ENCODE data around the gene VWA5B2.

VWA5B2 gene

GRCh38 chr3:184240384-184241140, 11.2 kb downstream of the VWA5B2 start:
- peaks cover under 1% of the 10 kb centered on the region; the same call in 1 of the 2 replicates for H3K79me2 ChIP-seq (ENCODE audit: insufficient read depth, low read length)
- peak; percentile 25 for TF ChIP-seq CTCF (IDR thresholded peaks at IDR 0.05; ENCODE audit: borderline replicate concordance, extremely low read depth, low read length, poor library complexity, severe bottlenecking)
- TF ChIP-seq EZH2 (IDR thresholded peaks at IDR 0.05; ENCODE audit: borderline replicate concordance, low read depth, low read length, severe bottlenecking): no peak
- H3K4me2 ChIP-seq (ENCODE audit: insufficient read depth, low read length): no peak overlapping the region
- H3K27me3 ChIP-seq (ENCODE audit: insufficient read depth, low read length, poor library complexity): no peaks in the 10 kb centered on the region
- DNase-seq (peak; percentile 48), ATAC-seq (ENCODE audit: insufficient read depth, low read depth) (peak; percentile 75)
- no peak overlapping the region for H2AFZ ChIP-seq (ENCODE audit: low read depth, low read length)
- H4K20me1 ChIP-seq (ENCODE audit: insufficient read depth, low read length): peaks cover 38% of the 10 kb centered on the region
- H3K36me3 ChIP-seq (ENCODE audit: insufficient read depth, low read length): peaks cover 39% of the 10 kb centered on the region
- H3K4me1 ChIP-seq (ENCODE audit: insufficient read depth, low read length): no peaks in the 10 kb centered on the region; the same call in 1 of the 2 replicates
- H3K9me3 ChIP-seq (ENCODE audit: insufficient read depth, low read length, severe bottlenecking): no peaks in the 10 kb centered on the region
- H3K9ac ChIP-seq (ENCODE audit: low read depth, low read length): no peak overlapping the region
- H3K4me3 ChIP-seq (ENCODE audit: low read depth in 1 of 2, low read length in 2 of 2): no peak overlapping the region
- no peak overlapping the region for H3K27ac ChIP-seq (ENCODE audit: low read length)

- no peak overlapping the region for H3K4me2 ChIP-seq (ENCODE audit: insufficient read depth, low read length)
- no peak for TF ChIP-seq CTCF (IDR thresholded peaks at IDR 0.05; ENCODE audit: borderline replicate concordance, extremely low read depth, low read length, poor library complexity, severe bottlenecking)
- no peak for TF ChIP-seq EZH2 (IDR thresholded peaks at IDR 0.05; ENCODE audit: borderline replicate concordance, low read depth, low read length, severe bottlenecking)
Observed at GRCh38 chr3:184241141-184241446, 11.7 kb downstream of the VWA5B2 start.

GRCh38 chr3:184241447-184242296, 12.3 kb downstream of the VWA5B2 start:
- Histone ChIP-seq H3K4me3 (ENCODE audit: low read depth in 1 of 2, low read length in 2 of 2) (no peak overlapping the region), H3K9me3 (ENCODE audit: insufficient read depth, low read length, severe bottlenecking) (no peaks in the 10 kb centered on the region), H3K4me1 (ENCODE audit: insufficient read depth, low read length) (peaks cover under 1% of the 10 kb centered on the region; the same call in 1 of the 2 replicates), H3K9ac (ENCODE audit: low read depth, low read length) (no peak overlapping the region), H3K27ac (ENCODE audit: low read length) (no peak overlapping the region), H3K36me3 (ENCODE audit: insufficient read depth, low read length) (peaks cover 46% of the 10 kb centered on the region), H2AFZ (ENCODE audit: low read depth, low read length) (no peak overlapping the region), H3K4me2 (ENCODE audit: insufficient read depth, low read length) (no peak overlapping the region), H4K20me1 (ENCODE audit: insufficient read depth, low read length) (peaks cover 38% of the 10 kb centered on the region), H3K27me3 (ENCODE audit: insufficient read depth, low read length, poor library complexity) (no peaks in the 10 kb centered on the region), H3K79me2 (ENCODE audit: insufficient read depth, low read length) (peaks cover 9% of the 10 kb centered on the region; the same call in 1 of the 2 replicates)
- DNase-seq (peak; percentile 28), ATAC-seq (ENCODE audit: insufficient read depth, low read depth) (peak; percentile 62)
- peak; percentile 49 for TF ChIP-seq CTCF (IDR thresholded peaks at IDR 0.05; ENCODE audit: borderline replicate concordance, extremely low read depth, low read length, poor library complexity, severe bottlenecking)
- no peak for TF ChIP-seq EZH2 (IDR thresholded peaks at IDR 0.05; ENCODE audit: borderline replicate concordance, low read depth, low read length, severe bottlenecking)

More at GRCh38 chr3:184241141-184241446, 11.7 kb downstream of the VWA5B2 start:
- Histone ChIP-seq H3K4me3 (ENCODE audit: low read depth in 1 of 2, low read length in 2 of 2) (no peak overlapping the region), H3K4me1 (ENCODE audit: insufficient read depth, low read length) (no peaks in the 10 kb centered on the region; the same call in 1 of the 2 replicates), H3K27me3 (ENCODE audit: insufficient read depth, low read length, poor library complexity) (no peaks in the 10 kb centered on the region), H3K9ac (ENCODE audit: low read depth, low read length) (no peak overlapping the region), H2AFZ (ENCODE audit: low read depth, low read length) (no peak overlapping the region), H3K79me2 (ENCODE audit: insufficient read depth, low read length) (peaks cover 5% of the 10 kb centered on the region; the same call in 1 of the 2 replicates), H3K9me3 (ENCODE audit: insufficient read depth, low read length, severe bottlenecking) (no peaks in the 10 kb centered on the region), H3K27ac (ENCODE audit: low read length) (no peak overlapping the region), H3K36me3 (ENCODE audit: insufficient read depth, low read length) (peaks cover 44% of the 10 kb centered on the region), H4K20me1 (ENCODE audit: insufficient read depth, low read length) (peaks cover 38% of the 10 kb centered on the region)
- DNase-seq (no peak), ATAC-seq (ENCODE audit: insufficient read depth, low read depth) (peak; percentile 12; the same call in 1 of the 3 replicates)
